Upper lobe of right lung (tissue), 1 donor: ENCODE results near the gene DIP2C. TPM values are rescaled to one million over a fixed set of nuclear protein-coding genes. Genes with fewer than 3 reads are reported as not detected.

Source experiments
- ATAC-seq: fragments of 200-7000 bp; cut with Tn5 transposase; one replicate; pipeline ENCODE4 v1.9.1; 2020; ENCODE audit warnings: mild to moderate bottlenecking, moderate library complexity
- DNase-seq: peaks from one replicate; pipeline ENCODE4 v3.0.0-alpha.2; 2020
- H3K27ac ChIP-seq: fragments of 200-600 bp; one replicate; pipeline ENCODE4 v1.8.0; 2022
- H3K27me3 ChIP-seq: fragments of 200-600 bp; one replicate; pipeline ENCODE4 v1.8.0; 2022; ENCODE audit warnings: mild to moderate bottlenecking
- H3K36me3 ChIP-seq: fragments of 200-600 bp; one replicate; pipeline ENCODE4 v1.8.0; 2022
- H3K4me1 ChIP-seq: fragments of 200-600 bp; one replicate; pipeline ENCODE4 v1.8.0; 2022
- H3K4me3 ChIP-seq: fragments of 200-600 bp; one replicate; pipeline ENCODE4 v1.8.0; 2022; ENCODE audit warnings: mild to moderate bottlenecking
- H3K9me3 ChIP-seq: fragments of 200-600 bp; one replicate; pipeline ENCODE4 v1.8.0; 2022
- intact Hi-C: fragments of 100-400 bp; cut with DNase I; formaldehyde crosslinking; loops from one replicate; pipeline ENCODE4 v1.11.0; 2022
- total RNA-seq: library from RNA; stranded (reverse); fragmentation: NEBNext Ultra II Directional; extraction: Animal tissue kit (Norgen Biotek cat#: 25700); gene quantifications from one replicate; pipeline ENCODE4 v1.2.1, GENCODE V29; 2021
- TF ChIP-seq, protein P1 (sequence below): fragments of 200-600 bp; IDR thresholded peaks from one replicate; pipeline ENCODE4 v1.8.0; 2022; ENCODE audit warnings: antibody characterized with exemption
- donor health status: DM: no; HTN: yes; CAD: no; lungs with severe emphysema.

The DIP2C gene
- total RNA-seq, 1 donor from 2014 or later: 17.3 TPM

DNA sequence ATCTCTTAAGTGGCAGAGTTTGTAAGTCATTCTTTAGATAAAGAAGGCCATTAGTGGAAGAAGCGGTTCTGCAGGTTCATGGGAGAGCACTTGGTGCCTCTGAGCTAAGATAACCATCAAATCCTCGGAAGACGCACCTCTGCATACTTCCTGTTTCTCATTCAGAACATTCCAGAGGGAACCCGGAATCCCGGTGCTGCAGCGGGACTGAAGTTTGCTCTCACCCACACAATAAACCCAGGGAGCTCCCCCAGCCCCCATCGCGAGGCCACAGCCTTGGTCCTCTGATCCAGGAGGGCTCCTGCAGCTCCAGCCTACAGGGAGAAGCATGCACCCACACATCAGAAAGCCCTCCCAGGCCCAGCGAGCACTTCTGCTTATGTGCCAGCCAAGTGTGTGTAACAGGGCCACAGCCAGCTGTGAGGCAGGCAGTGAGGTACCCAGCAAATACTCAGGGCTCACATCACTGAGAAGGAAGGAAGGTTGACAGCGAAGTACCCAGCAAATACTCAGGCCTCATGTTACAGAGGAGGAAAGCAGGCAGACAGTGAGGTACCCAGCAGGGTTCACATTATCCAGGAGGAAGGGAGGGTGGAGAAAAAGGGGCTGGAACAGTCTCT lies 142.4 kb downstream of the DIP2C start:
- H3K4me1 ChIP-seq: no peaks in the 10 kb centered on the region
- TF ChIP-seq, protein P1, sequence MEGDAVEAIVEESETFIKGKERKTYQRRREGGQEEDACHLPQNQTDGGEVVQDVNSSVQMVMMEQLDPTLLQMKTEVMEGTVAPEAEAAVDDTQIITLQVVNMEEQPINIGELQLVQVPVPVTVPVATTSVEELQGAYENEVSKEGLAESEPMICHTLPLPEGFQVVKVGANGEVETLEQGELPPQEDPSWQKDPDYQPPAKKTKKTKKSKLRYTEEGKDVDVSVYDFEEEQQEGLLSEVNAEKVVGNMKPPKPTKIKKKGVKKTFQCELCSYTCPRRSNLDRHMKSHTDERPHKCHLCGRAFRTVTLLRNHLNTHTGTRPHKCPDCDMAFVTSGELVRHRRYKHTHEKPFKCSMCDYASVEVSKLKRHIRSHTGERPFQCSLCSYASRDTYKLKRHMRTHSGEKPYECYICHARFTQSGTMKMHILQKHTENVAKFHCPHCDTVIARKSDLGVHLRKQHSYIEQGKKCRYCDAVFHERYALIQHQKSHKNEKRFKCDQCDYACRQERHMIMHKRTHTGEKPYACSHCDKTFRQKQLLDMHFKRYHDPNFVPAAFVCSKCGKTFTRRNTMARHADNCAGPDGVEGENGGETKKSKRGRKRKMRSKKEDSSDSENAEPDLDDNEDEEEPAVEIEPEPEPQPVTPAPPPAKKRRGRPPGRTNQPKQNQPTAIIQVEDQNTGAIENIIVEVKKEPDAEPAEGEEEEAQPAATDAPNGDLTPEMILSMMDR: no peak
- intact Hi-C loops: no loop called here
- H3K9me3 ChIP-seq: no peaks in the 10 kb centered on the region
- H3K27me3 ChIP-seq: no peaks in the 10 kb centered on the region
- H3K36me3 ChIP-seq: no peaks in the 10 kb centered on the region
- ATAC-seq: peak; percentile 76
- no peak overlapping the region for H3K4me3 ChIP-seq
- H3K27ac ChIP-seq: peak overlapping the region; percentile 0
- DNase-seq: no peak

DNA sequence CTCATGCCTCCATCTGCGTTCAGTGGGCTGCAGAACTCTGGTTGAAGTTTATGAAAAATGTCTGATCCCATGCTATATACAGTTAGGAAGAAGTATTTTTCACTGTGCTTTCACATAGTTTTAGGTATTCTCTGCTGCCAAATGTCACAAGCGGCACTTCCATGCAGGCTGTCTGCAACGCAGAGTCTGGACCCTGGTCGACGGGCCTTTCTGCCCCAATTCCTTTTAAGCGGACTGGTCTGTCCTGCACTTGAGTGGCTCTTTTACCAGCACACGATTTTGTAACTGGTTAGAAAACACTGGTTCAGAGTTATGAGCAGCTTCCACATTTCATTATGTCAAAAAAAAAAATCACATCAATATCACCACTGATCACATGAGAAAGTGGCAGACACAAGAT lies 143.0 kb downstream of the DIP2C start:
- DNase-seq (no peak), ATAC-seq (peak; percentile 14)
- Histone ChIP-seq H3K9me3 (no peaks in the 10 kb centered on the region), H3K27me3 (no peaks in the 10 kb centered on the region), H3K27ac (peak overlapping the region; percentile 47), H3K36me3 (no peaks in the 10 kb centered on the region), H3K4me1 (no peaks in the 10 kb centered on the region), H3K4me3 (no peak overlapping the region)
- TF ChIP-seq, protein P1: no peak
- intact Hi-C loops: no loop called here

- intact Hi-C loops: no loop called here
- Histone ChIP-seq H3K27ac (no peak overlapping the region), H3K9me3 (no peaks in the 10 kb centered on the region), H3K27me3 (no peaks in the 10 kb centered on the region), H3K36me3 (no peaks in the 10 kb centered on the region), H3K4me3 (no peak overlapping the region), H3K4me1 (no peaks in the 10 kb centered on the region)
- no peak for DNase-seq
- TF ChIP-seq, protein P1: no peak
- ATAC-seq: no peak
These were observed 145.3 kb downstream of the DIP2C start for GRCh38 chr10:543862-544822.

DNA sequence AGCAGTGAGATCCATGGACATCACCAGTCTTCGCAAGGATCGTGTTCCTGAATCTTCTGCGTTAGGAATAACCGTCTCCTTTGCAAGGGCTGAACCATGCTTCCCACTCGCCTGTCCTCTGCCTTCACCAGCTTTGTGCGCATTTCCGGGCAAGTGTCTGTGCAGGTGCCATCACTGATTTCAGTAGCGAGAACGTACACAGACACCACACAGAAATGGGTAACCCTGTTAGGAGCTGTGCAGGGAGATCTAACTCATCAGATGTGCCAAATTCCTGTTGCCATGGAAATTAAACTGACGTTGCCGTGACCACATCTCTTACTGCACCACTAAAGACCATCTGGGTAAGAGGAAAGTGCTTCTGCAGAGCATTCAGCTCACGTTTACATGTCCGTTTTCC lies 146.3 kb downstream of the DIP2C start:
- TF ChIP-seq, protein P1: no peak
- no peak overlapping the region for H3K4me3 ChIP-seq
- intact Hi-C loops: no loop called here
- no peaks in the 10 kb centered on the region for H3K4me1 ChIP-seq
- no peak for ATAC-seq
- H3K9me3 ChIP-seq: no peaks in the 10 kb centered on the region
- no peak overlapping the region for H3K27ac ChIP-seq
- DNase-seq: no peak
- H3K36me3 ChIP-seq: no peaks in the 10 kb centered on the region
- H3K27me3 ChIP-seq: no peaks in the 10 kb centered on the region

DNA sequence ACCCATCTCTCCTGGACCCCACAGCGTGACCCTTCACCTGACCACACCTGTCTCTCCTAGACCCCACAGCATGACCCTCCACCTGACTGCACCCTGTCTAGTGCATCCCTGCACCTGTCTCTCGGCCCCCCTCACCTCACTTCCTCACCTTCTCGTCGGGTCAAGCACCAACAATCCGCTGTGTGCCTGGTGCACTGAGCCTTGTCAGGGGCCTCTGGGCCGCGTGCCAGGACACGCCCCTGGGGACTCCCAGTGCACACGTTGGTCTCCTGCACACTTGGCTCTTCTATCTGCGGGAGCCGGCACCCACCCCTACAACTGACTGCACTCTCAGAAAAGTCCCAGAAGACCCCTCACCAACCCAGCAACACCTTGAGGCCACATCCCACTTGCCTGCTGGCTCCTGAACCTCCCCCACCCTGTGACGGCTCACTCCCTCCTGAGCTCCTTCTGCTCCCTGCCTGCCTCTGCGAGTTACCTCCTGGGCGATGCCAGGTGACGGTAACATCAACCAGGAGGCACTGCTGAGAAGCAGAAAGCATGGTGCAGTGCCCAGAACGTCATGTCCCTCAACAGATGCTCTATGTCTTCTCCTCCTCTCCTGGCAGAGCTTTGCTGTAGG lies 147.6 kb downstream of the DIP2C start:
- intact Hi-C loops: no loop called here
- H3K27me3 ChIP-seq: no peaks in the 10 kb centered on the region
- ATAC-seq (peak; percentile 53), DNase-seq (no peak)
- no peaks in the 10 kb centered on the region for H3K4me1 ChIP-seq
- no peaks in the 10 kb centered on the region for H3K9me3 ChIP-seq
- H3K36me3 ChIP-seq: no peaks in the 10 kb centered on the region
- TF ChIP-seq, protein P1: no peak
- H3K4me3 ChIP-seq: no peak overlapping the region
- H3K27ac ChIP-seq: no peak overlapping the region
